Tibial nerve (tissue), 3 donors: Measurements from ENCODE around the gene KPNA6.

ENCODE experiments used
- CTCF ChIP-seq, 5 experiments: fragments of 200-600 bp in 3 of 5; fragments of 450-650 bp in 2 of 5; sonication (generic) in 3 of 5; IDR thresholded peaks; one replicate each; pipeline ENCODE4 v1.5.1; 2016 to 2019; ENCODE audit warnings: antibody characterized with exemption in 5 of 5, mild to moderate bottlenecking in 3 of 5, moderate library complexity in 2 of 5
- POLR2A ChIP-seq, 2 donors: fragments of 450-650 bp; IDR thresholded peaks; one replicate each; pipeline ENCODE4 v1.6.1; 2017; ENCODE audit warnings: antibody characterized with exemption in 2 of 2, mild to moderate bottlenecking in 2 of 2, moderate library complexity in 2 of 2

GRCh38 chr1:32178380-32179192 is 70.7 kb downstream of the KPNA6 start:
- TF ChIP-seq POLR2A (IDR thresholded peaks at IDR 0.05) (no peak), CTCF (IDR thresholded peaks at IDR 0.05) (no peak)
